HG02852 (cell line): Measurements from ENCODE around the gene CRY1.
"Not testable (repeated sequence)": the region's sequence is repeated elsewhere in the genome, so short reads cannot be mapped to it uniquely, and the experiment has no call there.

Experiments used
- ATAC-seq: cut with Tn5 transposase; IDR thresholded peaks from one replicate; pipeline ENCODE4 v1.9.1; 2021; ENCODE audit warnings: mild to moderate bottlenecking, moderate library complexity; ENCODE audit not compliant: unreplicated experiment

Gene CRY1

GRCh38 chr12:107108995-107109508, 15.7 kb upstream of the CRY1 start:
- ATAC-seq: no peak

GRCh38 chr12:107108366-107108765, 15.0 kb upstream of the CRY1 start:
- ATAC-seq: not testable (repeated sequence)

DNA sequence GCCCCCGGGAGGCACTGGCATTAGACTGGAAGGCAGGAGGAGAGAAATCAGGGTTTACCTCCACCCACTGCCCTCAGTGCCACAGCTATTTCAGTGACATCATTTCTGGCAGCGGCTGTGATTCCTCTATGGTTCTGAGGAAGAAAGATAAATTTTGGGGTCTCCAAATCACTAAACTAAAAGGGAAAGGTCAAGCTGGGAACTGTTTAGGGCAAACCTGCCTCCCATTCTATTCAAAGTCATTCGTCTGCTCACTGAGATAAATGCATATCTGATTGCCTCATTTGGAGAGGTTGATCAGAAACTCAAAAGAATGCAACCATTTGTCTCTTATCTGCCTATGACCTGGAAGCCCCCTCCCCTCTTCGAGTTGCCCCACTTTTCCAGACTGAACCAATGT, 14.0 kb upstream of the CRY1 start:
- ATAC-seq: no peak

DNA sequence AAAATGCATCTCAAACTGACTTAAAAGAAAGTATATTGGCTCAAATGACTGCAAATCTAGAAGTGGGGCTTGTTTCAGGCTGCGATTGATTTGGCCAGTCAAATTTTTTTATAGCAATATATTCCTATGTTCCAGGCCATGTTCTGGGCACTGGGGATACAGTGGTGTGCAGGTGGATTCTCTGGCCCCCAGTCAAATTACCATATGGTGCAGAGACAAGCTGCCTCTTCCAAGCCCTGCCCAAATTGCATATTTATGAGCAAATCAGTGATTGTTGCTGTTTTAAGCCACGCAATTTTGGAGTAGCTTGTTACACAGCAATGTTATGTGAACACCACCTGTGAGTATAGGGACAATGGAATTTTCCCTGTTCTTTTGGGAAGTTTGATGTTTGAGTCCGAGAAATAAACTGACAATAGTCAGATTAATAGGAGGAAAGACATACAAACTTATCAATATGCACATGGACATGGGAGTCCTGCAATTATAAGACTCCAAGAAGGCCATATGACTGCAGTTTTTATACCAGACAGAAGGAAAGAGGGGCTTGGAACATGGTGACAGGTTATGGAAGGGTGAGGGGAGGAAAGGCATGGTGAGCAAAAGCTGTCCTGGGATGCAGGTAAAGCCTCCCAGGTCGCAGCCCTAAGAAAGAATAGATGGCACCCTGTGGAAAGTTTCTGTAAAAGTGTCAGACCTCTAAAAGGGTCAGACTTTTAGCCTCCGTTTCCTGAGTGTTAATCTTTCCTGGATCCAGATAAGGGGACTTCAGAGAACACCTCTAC, 13.1 kb upstream of the CRY1 start:
- ATAC-seq: no peak

DNA sequence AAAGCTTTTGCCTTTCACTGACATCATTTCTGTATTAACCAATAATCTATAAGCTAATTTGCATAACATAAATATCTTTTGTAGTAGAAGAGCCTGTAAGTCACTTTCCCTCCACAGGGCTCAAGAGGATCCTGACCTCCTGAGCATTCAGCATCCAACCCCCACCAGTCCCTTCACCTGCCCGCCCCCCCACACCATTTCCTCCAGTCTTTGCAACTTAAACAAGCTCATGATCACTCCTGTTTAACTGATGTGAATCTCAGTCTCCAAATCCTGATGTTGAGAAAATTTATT, 12.0 kb upstream of the CRY1 start:
- no peak for ATAC-seq

DNA sequence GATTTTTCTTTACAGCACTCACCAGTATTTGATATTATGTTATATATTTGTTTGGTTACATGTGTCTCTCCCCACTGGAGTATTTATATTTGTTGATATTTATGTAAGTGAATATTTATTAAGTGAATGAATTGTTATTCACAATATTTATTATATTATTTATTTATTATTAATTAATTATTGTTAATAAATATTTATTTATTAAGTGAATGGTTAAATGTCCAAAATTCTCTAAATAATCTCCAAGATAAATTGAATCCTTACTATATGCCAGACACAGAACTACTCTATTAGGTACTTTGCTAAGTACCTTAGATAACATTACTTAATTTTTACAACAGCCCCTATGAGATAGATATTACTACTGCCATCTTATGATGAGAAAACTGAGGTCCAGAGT, 10.2 kb upstream of the CRY1 start:
- no peak for ATAC-seq

- ATAC-seq: no peak
These were observed 9.7 kb upstream of the CRY1 start for GRCh38 chr12:107103097-107103496.

GRCh38 chr12:107102294-107102693, 8.9 kb upstream of the CRY1 start:
- no peak for ATAC-seq

DNA sequence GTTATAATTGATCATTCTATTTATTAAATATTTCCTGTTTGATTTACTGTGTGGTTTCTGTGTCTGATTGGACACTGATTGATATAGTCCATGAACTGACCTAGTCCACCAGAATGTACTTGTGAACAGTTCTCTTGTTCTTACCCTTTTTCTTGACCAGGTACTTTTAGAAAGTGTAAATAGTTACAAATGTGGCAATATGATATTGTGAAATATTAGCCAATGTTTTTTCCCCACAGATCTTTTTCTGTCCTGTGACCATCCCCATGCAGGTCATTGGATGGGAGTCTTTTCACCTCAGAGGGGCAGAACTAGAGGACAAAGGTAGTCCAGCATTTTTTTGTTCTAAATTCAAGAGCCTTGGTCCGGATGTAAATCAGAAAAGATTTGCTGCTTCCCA, 8.3 kb upstream of the CRY1 start:
- no peak for ATAC-seq

- no peak for ATAC-seq
These were observed 6.6 kb upstream of the CRY1 start for GRCh38 chr12:107099917-107100316.

DNA sequence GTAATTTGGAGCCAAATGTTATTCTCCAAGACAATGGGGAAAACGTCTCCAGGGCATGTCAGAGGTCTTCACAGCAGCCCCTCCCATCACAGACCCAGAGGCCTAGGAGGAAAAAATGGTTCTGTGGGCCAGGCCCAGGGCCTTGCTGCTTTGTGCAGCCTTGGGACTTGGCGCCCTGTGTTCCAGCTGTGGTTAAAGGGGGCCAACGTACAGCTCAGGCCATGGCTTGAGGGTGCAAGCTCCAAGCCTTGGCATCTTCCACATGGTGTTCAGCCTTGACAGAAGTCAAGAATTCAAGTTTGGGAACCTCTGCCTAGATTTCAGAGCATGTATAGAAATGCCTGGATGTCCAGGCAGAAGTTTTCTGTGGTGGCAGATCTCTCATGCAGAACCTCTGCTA, 3.2 kb upstream of the CRY1 start:
- ATAC-seq: no peak

DNA sequence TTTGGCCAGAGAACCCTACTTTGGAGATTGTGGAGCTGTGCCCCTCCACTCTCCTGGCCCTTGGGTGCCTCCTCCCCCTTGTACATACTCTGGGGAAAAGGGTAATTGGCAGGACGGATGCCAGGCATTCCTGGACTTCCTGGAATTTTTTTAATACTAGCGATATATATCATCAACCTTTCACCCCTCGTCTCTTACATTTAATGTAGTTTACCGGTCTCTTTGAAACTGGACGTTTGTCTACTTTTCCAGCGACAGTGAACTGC, 767 bp upstream of the CRY1 start:
- no peak for ATAC-seq

DNA sequence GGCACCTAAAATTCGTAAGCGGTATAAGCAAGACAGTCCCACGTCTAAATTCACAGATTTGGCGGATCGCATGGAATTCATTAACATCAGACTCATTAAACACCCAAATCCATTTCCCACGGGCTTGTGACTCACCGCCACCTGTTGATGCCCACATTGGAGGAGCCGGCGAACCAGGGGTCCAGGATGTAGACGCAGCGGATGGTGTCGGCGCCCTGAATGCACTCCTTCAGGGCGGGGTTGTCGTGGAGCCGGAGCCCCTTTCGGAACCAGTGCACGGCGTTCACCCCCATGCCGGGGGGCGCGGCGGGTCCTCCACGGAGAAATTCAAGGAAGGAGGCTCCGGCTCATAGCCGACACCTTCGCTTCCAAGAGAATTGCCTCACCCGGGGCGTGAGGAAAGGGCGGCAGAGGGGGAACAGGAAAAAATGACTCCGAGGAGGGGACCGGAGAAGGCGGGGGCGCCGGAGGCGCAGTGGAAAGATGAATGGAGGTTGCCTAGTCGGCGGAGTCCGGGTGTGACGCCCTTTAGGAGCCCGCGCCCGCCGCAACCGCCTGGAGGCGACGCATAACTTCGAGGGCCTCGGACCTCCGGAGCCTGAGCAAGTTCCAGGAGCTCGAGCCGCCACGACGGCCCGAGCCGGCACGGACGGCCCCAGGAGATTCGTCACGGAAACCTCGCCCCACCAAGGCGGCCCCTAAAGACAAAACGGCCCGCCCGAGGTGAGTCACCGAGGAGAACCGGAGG, 506 bp downstream of the CRY1 start:
- ATAC-seq: peak; percentile 34

- no peak for ATAC-seq
These were observed 1.2 kb downstream of the CRY1 start for GRCh38 chr12:107091989-107092641.

DNA sequence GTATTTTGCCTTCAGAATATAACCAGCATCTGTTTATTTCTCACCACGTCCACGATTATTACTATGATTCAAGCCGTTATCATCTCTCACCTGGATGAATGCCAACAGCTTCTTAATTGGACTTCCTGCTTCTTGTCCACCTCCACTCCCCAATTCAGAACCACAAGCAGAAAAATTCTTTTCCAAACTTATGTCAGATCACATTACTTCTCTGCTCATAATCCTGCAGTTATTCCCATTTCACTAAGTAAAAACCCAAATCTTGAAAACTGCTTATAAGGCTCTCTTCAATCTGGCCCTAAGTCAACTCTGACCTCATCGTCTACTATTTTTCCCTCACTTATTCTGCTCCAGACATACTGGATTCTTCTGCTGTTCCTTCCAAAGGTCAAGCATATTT, 2.0 kb downstream of the CRY1 start:
- no peak for ATAC-seq

DNA sequence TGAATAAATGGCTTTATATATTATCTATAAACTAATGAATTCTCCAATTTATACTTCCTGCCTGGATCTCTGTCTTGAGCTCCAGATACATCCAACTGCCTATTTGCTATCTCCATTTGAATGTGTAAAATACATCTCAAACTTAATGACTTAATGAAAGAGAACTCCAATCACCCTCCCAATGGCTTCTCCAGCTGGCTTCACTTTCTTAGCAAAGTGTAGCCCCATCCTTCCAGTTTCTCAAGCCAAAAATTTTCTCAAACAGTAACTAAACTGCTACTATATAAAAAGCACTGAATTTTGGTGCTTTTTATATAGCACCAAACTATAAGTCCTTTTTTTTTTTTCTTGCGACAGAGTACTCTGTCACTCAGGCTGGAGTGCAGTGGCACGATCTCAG, 2.6 kb downstream of the CRY1 start:
- no peak for ATAC-seq

- ATAC-seq: no peak
These were observed 4.4 kb downstream of the CRY1 start for GRCh38 chr12:107088912-107089311.

DNA sequence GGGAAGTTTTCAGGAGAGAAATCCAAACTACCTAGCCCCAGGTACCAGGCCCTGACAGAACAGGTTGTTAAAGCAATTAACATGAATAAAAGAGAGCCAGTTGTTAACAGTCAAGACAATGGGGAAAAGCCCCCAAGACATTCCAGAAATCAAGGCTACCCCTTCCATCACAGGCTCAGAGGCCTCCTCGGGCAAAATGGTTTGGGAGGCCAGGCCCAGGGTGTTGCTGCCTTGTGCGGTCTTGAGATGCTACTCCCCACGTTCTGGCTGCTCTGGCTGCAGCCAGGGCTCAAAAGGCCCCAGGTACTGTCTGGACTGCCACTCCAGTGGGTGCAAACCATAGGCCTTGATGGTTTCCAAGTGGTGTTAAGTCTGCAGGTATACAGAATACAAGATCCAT, 7.0 kb downstream of the CRY1 start:
- ATAC-seq: no peak

DNA sequence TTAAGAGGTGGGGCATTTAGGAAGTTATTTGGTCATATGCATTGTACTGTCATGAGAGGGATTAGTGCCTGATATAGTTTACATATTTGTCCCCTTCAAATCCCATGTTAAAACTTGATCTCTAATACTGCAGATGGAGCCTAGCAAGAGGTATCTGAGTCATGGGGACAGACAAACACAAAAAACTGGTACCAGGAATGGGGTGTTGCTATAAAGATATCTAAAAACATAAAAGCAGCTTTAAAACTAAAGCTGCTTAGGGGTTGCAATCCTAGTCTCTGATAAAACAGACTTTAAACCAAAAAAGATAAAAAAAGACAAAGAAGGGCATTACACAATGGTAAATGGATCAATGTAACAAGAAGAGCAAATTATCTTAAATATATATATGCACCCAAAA, 11.6 kb downstream of the CRY1 start:
- ATAC-seq: no peak

DNA sequence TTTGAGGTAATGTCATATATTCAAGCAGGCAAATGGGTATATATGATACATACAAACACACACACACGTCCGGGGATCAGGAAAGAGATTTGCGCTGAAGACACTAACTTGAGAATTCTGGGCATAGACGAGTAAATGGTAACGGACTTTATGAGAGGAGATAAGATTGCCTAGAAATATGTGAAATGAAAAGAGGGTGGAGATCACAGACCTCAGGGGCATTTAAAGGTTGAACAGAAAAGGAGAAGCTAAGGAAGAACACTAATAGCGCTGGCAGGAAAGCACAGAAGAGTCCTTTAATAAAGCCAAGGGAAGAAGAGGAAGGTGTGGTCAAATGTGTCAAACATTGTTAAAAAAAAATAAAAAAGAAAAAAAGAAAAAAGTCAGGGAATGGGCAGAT, 13.1 kb downstream of the CRY1 start:
- ATAC-seq: no peak

GRCh38 chr12:107079172-107080011, 14.0 kb downstream of the CRY1 start:
- ATAC-seq: no peak
